A673 (cell line): ENCODE data around the gene GLCE.
"Not testable (repeated sequence)": the region's sequence is repeated elsewhere in the genome, so short reads cannot be mapped to it uniquely, and the experiment has no call there.

Experiments used
- CTCF ChIP-seq: fragments of 300-800, 200-600 bp; sonication (generic); conservative IDR thresholded peaks from 2 replicates; pipeline ENCODE4 v1.5.1; 2017; ENCODE audit warnings: low read depth, mild to moderate bottlenecking, antibody characterized with exemption, low read length, moderate library complexity, mixed read lengths
- EZH2 ChIP-seq: fragments of 200-600 bp; sonication (generic); IDR thresholded peaks from 2 replicates; pipeline ENCODE4 v1.6.1; 2017; ENCODE audit warnings: borderline replicate concordance, low read depth, mild to moderate bottlenecking, mixed read lengths, antibody characterized with exemption, low read length; ENCODE audit not compliant: poor library complexity, severe bottlenecking

- TF ChIP-seq CTCF, EZH2: not testable (repeated sequence)
Measured at GRCh38 chr15:69153587-69153986, 6.8 kb upstream of the GLCE start.
